Erythroblast (primary cell): ENCODE results near the gene NDUFA11.

Experiments used
- GATA1 ChIP-seq: IDR thresholded peaks from 2 replicates; pipeline ENCODE4 v1.6.1; 2011; ENCODE audit warnings: low read depth, mild to moderate bottlenecking, control low read depth, low read length, moderate library complexity
- POLR2A ChIP-seq: IDR thresholded peaks from 2 replicates; pipeline ENCODE4 v1.6.1; 2011; ENCODE audit warnings: mild to moderate bottlenecking, low read length

- TF ChIP-seq POLR2A, result no peak
- TF ChIP-seq GATA1, result no peak
Measured at GRCh38 chr19:5893296-5893903, 10.2 kb downstream of the NDUFA11 start.
